Measurements from ENCODE around the gene AKR1B15.

Gene AKR1B15

DNA sequence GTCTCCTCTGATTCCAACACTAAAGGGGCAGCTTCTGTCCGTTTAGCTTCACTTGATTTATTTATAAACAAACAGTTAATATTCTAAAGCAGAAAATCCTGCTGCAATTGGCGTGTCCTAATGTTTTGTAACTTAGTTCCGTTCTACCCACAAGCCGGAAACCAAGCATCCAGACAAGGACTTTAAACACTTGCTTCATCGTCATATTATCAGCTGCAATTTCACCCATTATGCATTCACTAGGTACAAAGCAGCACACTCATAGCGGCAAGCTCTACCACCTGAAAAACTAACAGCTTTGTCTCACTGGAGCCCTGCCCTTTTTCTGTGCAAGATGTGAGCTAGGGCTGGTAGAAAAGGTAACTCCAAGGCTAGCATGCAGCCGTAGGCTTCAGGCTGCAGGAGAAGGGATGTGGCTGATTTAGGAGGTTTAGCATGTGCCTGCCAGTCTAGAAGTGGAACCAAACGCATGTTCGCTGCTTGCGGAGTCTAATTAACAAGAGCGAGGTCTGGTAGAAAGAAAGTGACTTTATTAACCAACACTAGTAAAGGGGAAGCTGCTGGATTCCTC, 54.1 kb downstream of the AKR1B15 start:
- Histone ChIP-seq H3K4me3 (ENCODE audit: low read length) (no peak overlapping the region), H3K4me1 (ENCODE audit: insufficient read depth, low read length) (no peaks in the 10 kb centered on the region; the same call in 1 of the 2 replicates), H3K27me3 (ENCODE audit: insufficient read depth, low read length) (peaks cover 6% of the 10 kb centered on the region; the same call in 1 of the 2 replicates), H3K9ac (ENCODE audit: low read depth, low read length) (no peak overlapping the region), H3K9me3 (ENCODE audit: insufficient read depth, low read depth, low read length) (peaks cover 6% of the 10 kb centered on the region; the same call in 1 of the 2 replicates), H3K36me3 (ENCODE audit: insufficient read depth, low read depth, low read length) (no peaks in the 10 kb centered on the region), H3K27ac (ENCODE audit: low read length) (no peak overlapping the region)

DNA sequence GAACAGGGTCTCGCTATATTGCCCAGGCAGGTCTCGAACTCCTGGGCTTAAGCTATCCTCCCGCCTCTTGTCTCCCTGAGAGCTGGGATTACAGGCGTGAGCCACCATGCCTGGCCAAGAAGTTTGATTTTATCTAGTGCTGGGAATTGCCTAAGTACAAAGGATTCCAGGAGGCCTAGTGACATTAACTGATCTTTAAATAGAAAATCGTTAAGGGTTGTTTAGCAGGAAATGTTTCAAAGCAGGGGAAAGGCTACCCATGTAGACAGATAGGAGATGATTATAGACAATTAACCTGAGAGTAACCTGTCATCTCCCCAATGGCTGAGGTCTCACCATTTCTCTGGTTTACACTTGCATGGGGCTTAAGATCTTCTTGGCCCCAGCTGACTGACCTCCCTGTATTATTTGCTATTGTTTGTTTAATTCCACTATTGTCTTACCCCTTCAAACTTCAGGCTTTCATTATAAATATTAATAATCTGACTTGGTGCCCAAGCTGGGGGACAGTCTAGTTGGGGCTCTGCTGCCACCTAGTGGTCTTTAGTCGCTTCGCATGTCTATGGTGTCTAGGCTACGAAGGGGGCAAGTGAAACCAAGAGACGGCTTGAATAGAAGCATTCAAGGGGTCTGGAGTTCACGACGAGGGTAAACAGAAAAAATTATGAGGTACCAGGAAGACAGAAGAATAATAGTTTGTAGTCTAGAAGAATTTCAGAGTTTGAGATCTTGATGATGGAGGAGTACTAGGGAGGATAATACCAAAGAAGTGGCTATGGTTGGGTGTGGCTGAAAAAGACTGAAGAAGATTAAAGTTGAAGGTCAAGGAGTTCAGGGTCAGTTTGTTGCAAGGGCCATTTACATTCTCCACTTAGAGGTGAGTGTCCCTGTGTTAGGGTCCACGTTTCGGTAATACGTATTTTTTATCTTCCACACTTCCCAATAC, 57.3 kb downstream of the AKR1B15 start:
- H3K4me3 ChIP-seq (ENCODE audit: low read length): no peak overlapping the region
- peaks cover 6% of the 10 kb centered on the region for H3K27me3 ChIP-seq (ENCODE audit: insufficient read depth, low read length)
- no peak overlapping the region for H3K9ac ChIP-seq (ENCODE audit: low read depth, low read length)
- H3K36me3 ChIP-seq (ENCODE audit: insufficient read depth, low read depth, low read length): no peaks in the 10 kb centered on the region
- H3K27ac ChIP-seq (ENCODE audit: low read length): no peak overlapping the region
- H3K9me3 ChIP-seq (ENCODE audit: insufficient read depth, low read depth, low read length): no peaks in the 10 kb centered on the region; the same call in 1 of the 2 replicates
- no peaks in the 10 kb centered on the region; the same call in 1 of the 2 replicates for H3K4me1 ChIP-seq (ENCODE audit: insufficient read depth, low read length)

DNA sequence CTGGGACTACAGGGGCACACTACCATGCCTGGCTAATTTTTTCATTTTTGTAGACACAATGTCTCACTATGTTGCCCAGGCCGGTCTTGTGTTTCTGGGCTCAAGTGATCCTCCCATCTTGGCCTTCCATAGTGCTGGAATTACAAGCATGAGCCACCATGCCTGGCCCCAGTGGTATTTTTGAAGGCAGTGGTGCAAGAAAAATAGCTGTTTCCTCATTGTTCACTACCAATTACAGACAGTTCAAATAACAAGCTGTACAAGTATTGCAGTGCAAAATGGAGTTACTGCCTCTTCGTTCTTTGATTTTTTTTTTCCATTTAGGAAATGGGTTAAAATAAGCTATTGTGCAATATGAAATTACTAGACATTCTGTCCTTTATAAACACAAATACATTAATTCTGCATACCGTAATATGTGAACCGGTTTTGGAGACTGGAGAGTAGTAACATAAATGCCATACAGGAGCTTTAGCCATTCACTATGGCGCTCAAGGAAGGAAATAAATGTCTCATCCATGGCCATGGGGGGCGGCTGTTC, 62.8 kb downstream of the AKR1B15 start:
- Histone ChIP-seq H3K4me1 (ENCODE audit: insufficient read depth, low read length) (no peaks in the 10 kb centered on the region), H3K36me3 (ENCODE audit: insufficient read depth, low read depth, low read length) (no peaks in the 10 kb centered on the region), H3K9ac (ENCODE audit: low read depth, low read length) (no peak overlapping the region), H3K9me3 (ENCODE audit: insufficient read depth, low read depth, low read length) (no peaks in the 10 kb centered on the region; the same call in 1 of the 2 replicates), H3K4me3 (ENCODE audit: low read length) (no peak overlapping the region), H3K27me3 (ENCODE audit: insufficient read depth, low read length) (peaks cover 6% of the 10 kb centered on the region), H3K27ac (ENCODE audit: low read length) (no peak overlapping the region)

DNA sequence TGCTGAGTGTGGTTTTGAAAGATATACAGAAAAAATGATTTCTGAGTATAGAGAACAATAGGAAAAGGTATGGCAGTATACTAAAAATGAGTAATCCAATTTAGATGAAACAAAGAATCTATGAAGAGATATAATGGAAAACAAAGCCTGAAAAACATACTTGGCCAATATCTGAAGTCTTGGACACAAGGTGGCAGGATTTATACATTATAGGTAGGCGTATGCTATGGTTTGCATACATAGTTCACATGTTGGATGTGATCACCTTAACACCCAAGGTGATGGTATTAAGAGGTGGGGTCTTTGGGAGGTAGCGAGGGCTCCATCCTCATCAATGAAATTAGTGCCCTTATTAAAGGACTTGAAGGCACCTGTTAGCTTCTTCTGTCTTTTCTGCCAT, 63.3 kb downstream of the AKR1B15 start:
- Histone ChIP-seq H3K9me3 (ENCODE audit: insufficient read depth, low read depth, low read length) (no peaks in the 10 kb centered on the region; the same call in 1 of the 2 replicates), H3K27ac (ENCODE audit: low read length) (no peak overlapping the region), H3K4me3 (ENCODE audit: low read length) (no peak overlapping the region), H3K9ac (ENCODE audit: low read depth, low read length) (no peak overlapping the region), H3K27me3 (ENCODE audit: insufficient read depth, low read length) (peaks cover 1% of the 10 kb centered on the region), H3K36me3 (ENCODE audit: insufficient read depth, low read depth, low read length) (no peaks in the 10 kb centered on the region), H3K4me1 (ENCODE audit: insufficient read depth, low read length) (no peaks in the 10 kb centered on the region)

DNA sequence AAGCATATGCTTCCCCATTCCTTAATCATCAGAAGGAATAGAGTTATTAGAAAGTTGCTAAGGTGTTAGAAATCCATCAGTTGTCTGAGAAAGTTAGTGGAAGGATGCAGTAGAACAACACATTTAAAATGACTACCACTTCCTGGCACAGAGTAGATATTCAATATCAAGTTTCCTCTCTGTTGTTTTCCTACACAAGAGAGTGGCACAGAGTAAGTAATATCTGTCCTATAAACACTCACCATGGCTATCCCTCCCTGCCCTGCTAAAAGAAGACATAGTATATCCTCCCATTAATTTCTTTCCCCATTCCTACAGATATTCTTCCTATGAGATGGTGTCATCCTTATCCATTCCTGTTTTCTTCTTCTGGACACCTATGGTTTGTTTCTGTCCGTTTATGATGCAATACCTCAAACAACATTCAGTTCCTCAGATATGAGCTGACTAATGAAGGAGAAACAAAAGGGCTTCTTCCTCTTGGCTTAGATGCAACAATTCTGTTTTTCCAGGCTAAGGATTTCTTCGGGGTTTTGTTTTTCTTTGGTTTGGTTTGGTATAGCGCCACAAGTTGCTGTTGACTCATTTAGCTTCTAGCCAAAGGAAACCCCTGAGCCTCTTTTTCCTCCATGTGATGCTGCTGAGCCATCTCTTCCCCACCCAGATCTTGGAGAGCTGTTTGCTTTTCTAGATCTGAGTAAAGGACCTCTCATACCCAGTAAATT, 64.9 kb downstream of the AKR1B15 start:
- no peaks in the 10 kb centered on the region for H3K36me3 ChIP-seq (ENCODE audit: insufficient read depth, low read depth, low read length)
- no peaks in the 10 kb centered on the region for H3K9me3 ChIP-seq (ENCODE audit: insufficient read depth, low read depth, low read length)
- H3K27me3 ChIP-seq (ENCODE audit: insufficient read depth, low read length): no peaks in the 10 kb centered on the region; the same call in 1 of the 2 replicates
- no peak overlapping the region for H3K4me3 ChIP-seq (ENCODE audit: low read length)
- H3K9ac ChIP-seq (ENCODE audit: low read depth, low read length): no peak overlapping the region
- no peak overlapping the region for H3K27ac ChIP-seq (ENCODE audit: low read length)
- H3K4me1 ChIP-seq (ENCODE audit: insufficient read depth, low read length): no peaks in the 10 kb centered on the region

DNA sequence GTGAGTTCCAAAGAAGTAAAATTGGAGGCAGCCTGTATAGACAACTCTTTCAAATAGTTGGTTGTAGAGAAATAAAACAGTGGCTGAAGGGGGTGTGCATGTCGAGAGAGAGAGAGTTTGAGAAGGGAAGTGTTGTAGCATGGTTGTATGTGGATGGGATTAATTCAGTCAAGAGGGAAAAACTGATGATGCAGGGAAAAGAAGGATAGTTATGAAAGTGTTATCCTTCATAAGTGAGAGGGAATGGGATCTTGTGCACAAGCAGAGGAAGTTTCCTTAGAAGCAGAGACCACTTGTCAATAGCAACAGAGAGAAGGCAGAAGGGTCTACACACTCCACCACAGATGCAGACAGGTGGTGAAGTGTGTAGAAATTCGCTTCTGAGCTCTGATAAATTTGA, 67.7 kb downstream of the AKR1B15 start:
- no peaks in the 10 kb centered on the region for H3K27me3 ChIP-seq (ENCODE audit: insufficient read depth, low read length)
- H3K4me3 ChIP-seq (ENCODE audit: low read length): no peak overlapping the region
- no peaks in the 10 kb centered on the region for H3K9me3 ChIP-seq (ENCODE audit: insufficient read depth, low read depth, low read length)
- H3K27ac ChIP-seq (ENCODE audit: low read length): no peak overlapping the region
- no peaks in the 10 kb centered on the region for H3K4me1 ChIP-seq (ENCODE audit: insufficient read depth, low read length)
- no peak overlapping the region for H3K9ac ChIP-seq (ENCODE audit: low read depth, low read length)
- no peaks in the 10 kb centered on the region for H3K36me3 ChIP-seq (ENCODE audit: insufficient read depth, low read depth, low read length)

DNA sequence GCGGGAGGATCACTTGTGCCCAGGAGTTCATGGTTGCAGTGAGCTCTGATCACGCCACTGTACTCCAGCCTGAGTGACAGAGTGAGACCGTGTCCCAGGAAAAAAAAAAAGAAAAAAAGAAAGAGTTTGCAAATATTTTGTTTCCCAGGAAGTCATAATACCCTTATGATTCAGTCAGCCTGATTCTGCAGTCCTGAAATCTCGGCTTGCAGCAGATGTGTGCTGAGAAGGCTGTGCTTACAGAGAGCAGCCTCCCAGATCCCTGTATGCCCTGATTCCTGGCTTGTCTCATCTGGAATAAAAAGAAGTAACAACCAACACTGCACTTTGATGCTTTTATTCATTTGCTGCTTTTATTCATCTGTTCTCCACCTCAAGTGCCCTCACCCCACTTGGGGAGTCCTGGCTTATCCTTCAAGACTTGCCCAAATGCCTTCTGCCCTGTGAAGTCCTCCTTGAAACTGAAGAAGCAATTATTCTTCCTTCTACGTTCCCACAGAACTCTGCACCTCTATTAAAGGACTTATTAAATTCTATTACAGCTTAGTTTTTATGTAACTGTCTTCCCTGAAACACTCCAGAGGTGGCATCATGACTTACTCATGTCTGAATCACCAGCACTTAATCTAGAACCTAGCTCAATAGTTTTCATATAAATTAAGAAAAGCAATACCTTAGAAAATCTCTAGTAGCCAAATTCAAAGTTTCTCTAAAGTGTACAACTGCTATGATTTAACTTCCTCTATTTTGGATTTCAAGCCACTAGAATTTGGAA, 70.0 kb downstream of the AKR1B15 start:
- no peak overlapping the region for H3K27ac ChIP-seq (ENCODE audit: low read length)
- H3K4me3 ChIP-seq (ENCODE audit: low read length): no peak overlapping the region
- H3K9me3 ChIP-seq (ENCODE audit: insufficient read depth, low read depth, low read length): no peaks in the 10 kb centered on the region
- H3K36me3 ChIP-seq (ENCODE audit: insufficient read depth, low read depth, low read length): no peaks in the 10 kb centered on the region
- H3K27me3 ChIP-seq (ENCODE audit: insufficient read depth, low read length): no peaks in the 10 kb centered on the region
- H3K9ac ChIP-seq (ENCODE audit: low read depth, low read length): no peak overlapping the region
- no peaks in the 10 kb centered on the region for H3K4me1 ChIP-seq (ENCODE audit: insufficient read depth, low read length)

DNA sequence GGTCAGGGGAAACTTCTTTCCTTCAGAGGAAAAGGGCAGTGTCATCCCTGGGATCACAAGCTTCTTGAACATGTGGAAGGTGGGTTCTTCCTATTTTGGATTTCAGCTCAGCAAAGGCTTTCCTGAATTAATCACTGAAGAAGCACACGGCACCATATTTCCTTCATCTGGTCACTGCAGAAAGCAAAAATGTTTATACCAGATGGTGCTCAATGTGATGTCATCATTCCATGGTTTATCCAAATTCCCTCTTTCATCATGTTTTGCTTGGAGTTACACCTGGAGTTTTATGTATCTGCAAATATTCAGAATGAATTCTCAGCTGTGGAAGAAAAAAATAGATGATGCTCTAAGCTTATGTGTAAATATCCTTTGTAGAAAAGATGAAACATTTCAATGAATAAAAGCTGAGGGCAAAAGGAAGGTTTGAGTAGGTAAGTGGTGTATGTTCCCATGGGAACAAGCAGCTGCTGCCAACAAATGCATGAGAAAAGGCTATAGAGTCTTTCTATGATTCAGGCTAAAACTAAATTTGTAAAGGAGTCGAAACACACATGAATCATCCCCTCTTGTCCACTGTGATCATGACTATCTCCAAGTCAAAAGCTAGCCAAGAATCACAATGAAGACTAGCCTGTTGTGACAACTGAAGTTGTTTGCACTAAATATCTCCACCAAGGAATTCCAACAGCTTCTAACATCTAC, 70.9 kb downstream of the AKR1B15 start:
- Histone ChIP-seq H3K27me3 (ENCODE audit: insufficient read depth, low read length) (no peaks in the 10 kb centered on the region), H3K27ac (ENCODE audit: low read length) (no peak overlapping the region), H3K36me3 (ENCODE audit: insufficient read depth, low read depth, low read length) (no peaks in the 10 kb centered on the region), H3K4me3 (ENCODE audit: low read length) (no peak overlapping the region), H3K9ac (ENCODE audit: low read depth, low read length) (no peak overlapping the region), H3K4me1 (ENCODE audit: insufficient read depth, low read length) (no peaks in the 10 kb centered on the region), H3K9me3 (ENCODE audit: insufficient read depth, low read depth, low read length) (no peaks in the 10 kb centered on the region)

DNA sequence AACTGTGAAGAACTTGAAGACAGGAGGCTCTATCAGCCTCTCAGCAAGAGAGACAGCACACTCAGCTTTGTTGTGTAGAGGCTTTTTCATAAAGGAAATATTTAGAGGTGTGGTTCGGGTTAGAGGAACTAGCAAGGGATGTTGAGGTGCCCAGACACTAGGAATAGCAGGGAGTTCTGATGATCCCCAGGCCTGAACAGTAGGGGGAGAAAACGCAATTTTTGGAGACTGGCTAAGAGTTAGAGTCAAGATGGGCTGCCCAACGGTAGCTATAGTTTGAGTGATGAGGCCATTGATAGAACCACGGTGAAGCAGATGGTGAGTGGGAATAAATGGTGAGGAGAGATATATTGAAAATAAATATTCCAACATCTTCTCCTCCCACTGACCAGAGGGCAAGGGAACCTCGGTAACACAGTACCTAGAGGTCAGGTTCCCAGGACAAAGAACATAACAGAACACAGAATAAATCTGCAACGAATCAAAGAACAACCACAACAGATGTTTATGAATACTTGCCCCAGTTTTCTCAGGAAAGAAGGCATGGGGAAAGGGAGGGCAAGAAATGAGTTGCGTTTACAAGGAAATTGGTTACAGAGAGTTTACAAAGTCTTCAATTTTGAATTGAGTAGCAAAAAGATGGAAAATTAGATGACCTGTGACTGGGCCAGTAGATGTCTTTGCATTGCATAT, 73.5 kb downstream of the AKR1B15 start:
- H3K9me3 ChIP-seq (ENCODE audit: insufficient read depth, low read depth, low read length): no peaks in the 10 kb centered on the region
- H3K4me1 ChIP-seq (ENCODE audit: insufficient read depth, low read length): no peaks in the 10 kb centered on the region
- H3K36me3 ChIP-seq (ENCODE audit: insufficient read depth, low read depth, low read length): no peaks in the 10 kb centered on the region
- H3K9ac ChIP-seq (ENCODE audit: low read depth, low read length): no peak overlapping the region
- no peak overlapping the region for H3K4me3 ChIP-seq (ENCODE audit: low read length)
- H3K27ac ChIP-seq (ENCODE audit: low read length): no peak overlapping the region
- H3K27me3 ChIP-seq (ENCODE audit: insufficient read depth, low read length): peaks cover 8% of the 10 kb centered on the region; the same call in 1 of the 2 replicates

DNA sequence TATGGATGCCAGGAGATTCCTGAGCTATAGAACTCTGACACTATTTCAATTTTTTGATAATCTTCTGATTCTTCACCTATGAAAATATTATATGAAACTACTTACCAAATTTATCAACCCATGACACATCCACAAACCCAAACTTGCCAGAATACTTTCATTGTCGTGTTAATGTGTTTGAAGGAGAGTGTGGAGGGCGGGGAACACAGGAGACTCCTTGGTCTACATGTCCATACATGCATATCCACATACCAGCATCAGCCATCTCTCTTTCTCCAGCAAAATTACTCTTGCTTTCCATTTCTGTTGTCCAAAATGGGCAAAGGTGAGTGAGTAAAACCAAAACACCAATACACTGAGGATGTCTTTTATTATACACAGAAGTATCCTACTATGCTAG, 74.3 kb downstream of the AKR1B15 start:
- Histone ChIP-seq H3K4me3 (ENCODE audit: low read length) (no peak overlapping the region), H3K27ac (ENCODE audit: low read length) (no peak overlapping the region), H3K4me1 (ENCODE audit: insufficient read depth, low read length) (no peaks in the 10 kb centered on the region), H3K9ac (ENCODE audit: low read depth, low read length) (no peak overlapping the region), H3K27me3 (ENCODE audit: insufficient read depth, low read length) (peaks cover 15% of the 10 kb centered on the region; the same call in 1 of the 2 replicates), H3K9me3 (ENCODE audit: insufficient read depth, low read depth, low read length) (no peaks in the 10 kb centered on the region), H3K36me3 (ENCODE audit: insufficient read depth, low read depth, low read length) (no peaks in the 10 kb centered on the region)

All from iPS-20b (cell line).